IPS DF 4.7 (cell line): ENCODE measurements around the gene KDM6A.
"Not testable (repeated sequence)": the region's sequence is repeated elsewhere in the genome, so short reads cannot be mapped to it uniquely, and the experiment has no call there.

Experiments used
- DNase-seq: peaks from one replicate; pipeline ENCODE4 v3.0.0-alpha.2; 2013; ENCODE audit warnings: low spot score; ENCODE audit errors: extremely low read depth

The KDM6A gene

DNA sequence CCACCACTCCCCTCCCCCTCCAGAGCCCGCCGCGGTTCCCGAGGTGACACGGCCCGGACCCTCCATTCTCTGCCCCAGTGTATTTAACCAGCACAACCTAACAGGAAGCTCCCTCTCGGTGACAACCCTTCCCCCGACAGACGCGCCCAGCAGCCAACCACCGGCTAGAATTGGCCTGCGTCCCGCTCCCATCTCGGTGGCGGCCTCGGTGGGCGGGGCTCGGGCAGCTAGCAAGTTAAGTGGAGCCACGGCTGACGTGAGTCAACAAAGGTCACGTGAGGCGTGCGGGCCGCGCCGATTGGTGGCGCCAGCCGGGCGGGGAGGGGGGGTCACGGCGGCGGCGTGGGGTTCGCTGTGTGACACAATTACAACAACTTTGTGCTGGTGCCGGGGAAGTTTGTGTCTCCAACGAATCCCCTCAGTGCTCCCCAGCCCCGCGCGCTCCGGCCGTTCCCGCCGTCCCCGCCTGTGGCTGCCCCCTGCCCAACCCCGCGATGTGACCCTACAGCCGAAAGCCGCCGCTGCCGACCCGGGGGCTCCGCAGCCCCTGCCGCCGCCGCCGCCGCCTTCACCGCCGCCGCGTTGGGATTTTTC is at the start of gene KDM6A:
KDM6A (plus strand) TSS at position 368 of the 594 bp plus-strand sequence. CDS start 364 bp downstream, outside the sequence.
- DNase-seq = peak; percentile 44

DNA sequence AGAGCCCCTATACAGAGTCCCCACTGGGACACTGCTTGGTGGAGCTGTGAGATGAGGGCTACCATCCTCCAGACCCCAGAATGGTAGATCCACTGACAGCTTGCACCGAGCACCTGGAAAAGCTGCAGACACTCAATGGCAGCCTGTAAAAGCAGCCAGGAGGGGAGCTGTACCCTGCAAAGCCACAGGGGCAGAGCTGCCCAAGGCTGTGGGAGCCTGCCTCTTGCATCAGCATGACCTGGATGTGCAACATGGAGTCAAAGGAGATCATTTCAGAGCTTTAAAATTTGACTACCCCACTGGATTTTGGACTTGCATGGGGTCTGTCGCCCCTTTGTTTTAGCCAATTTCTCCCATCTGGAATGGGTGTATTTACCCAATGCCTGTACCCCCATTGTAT is 49.8 kb upstream of the KDM6A start:
- not testable (repeated sequence) for DNase-seq

- DNase-seq = no peak
Measured at GRCh38 chrX:44828008-44828605, 44.9 kb upstream of the KDM6A start.

- no peak for DNase-seq
Measured at GRCh38 chrX:44829832-44830231, 43.2 kb upstream of the KDM6A start.

- DNase-seq = no peak
Measured at GRCh38 chrX:44842550-44843317, 30.3 kb upstream of the KDM6A start.

DNA sequence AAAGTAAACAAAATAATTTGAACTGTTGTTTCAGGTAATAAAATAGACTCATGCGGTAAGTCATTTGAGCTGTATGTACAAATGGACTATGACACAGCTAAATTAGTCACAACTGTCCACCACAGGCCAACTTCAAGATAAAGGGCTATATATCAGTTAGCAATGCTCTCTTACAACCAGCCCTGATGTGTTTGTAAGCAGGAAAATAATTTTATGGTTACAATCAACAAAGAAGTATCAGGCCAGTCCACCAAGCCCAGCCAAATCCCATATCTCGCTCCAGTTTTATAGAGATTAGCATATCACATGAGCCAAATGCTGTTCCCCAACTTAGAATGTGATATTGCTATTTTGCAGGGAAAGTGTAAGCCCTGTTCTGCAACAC is 29.7 kb upstream of the KDM6A start:
- DNase-seq = no peak

- no peak for DNase-seq
Measured at GRCh38 chrX:44843753-44844152, 29.2 kb upstream of the KDM6A start, which contains the start of gene DUSP21. DUSP21 (plus strand) TSS chrX:44844021; CDS start chrX:44844133, 112 bp downstream.

DNA sequence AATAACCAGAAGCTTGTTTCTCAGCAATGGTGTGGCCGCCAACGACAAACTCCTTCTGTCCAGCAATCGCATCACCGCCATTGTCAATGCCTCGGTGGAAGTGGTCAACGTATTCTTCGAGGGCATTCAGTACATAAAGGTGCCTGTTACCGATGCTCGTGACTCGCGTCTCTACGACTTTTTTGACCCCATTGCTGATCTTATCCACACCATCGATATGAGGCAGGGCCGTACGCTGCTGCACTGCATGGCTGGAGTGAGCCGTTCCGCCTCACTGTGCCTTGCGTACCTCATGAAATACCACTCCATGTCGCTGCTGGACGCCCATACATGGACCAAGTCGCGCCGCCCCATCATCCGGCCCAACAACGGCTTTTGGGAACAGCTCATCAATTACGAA is 28.8 kb upstream of the KDM6A start:
- no peak for DNase-seq

DNA sequence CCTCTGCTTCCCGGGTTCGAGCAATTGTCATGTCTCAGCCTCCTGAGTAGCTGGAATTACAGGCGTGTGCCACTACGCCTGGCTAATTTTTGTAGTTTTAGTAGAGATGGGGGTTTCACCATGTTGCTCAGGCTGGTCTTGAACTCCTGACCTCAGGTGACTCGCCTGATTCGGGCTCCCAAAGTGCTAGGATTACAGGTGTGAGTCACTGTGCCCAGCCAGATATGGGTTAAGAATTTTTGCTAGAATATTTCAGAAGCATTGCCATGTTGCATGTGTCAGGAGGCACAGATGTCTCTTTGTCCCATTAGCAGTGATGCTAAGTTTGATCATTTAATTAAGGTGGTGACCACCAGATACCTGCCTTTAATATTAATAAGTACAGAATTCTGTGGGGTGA is 22.1 kb upstream of the KDM6A start:
- not testable (repeated sequence) for DNase-seq

GRCh38 chrX:44871114-44871645 is 1.8 kb upstream of the KDM6A start:
- no peak for DNase-seq

GRCh38 chrX:44871931-44872820 is 812 bp upstream of the KDM6A start:
- no peak for DNase-seq

- DNase-seq = no peak
Measured at GRCh38 chrX:44873415-44874276, 658 bp downstream of the KDM6A start.

- DNase-seq = no peak
Measured at GRCh38 chrX:44874420-44875184, 1.6 kb downstream of the KDM6A start.

- no peak for DNase-seq
Measured at GRCh38 chrX:44875185-44875489, 2.1 kb downstream of the KDM6A start.

DNA sequence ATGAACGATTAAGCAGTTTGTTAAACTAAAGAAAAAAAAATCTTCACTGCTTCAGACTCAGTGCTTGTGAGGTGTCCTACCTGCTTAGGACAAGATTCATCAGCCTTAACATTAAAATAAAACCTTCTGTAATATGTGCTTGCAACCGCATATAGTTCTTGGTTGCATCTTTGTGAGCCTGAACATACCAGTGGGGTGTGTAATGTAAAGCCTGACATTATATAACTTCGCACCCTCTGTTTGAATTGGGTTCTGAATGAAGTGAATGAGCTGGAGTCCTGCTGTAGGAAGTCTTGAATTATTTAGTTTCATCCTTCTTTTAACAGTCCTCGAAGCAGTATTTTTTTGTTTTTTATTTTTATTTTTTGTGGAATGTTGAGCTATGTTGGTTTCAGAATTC is 3.1 kb downstream of the KDM6A start:
- DNase-seq = no peak

DNA sequence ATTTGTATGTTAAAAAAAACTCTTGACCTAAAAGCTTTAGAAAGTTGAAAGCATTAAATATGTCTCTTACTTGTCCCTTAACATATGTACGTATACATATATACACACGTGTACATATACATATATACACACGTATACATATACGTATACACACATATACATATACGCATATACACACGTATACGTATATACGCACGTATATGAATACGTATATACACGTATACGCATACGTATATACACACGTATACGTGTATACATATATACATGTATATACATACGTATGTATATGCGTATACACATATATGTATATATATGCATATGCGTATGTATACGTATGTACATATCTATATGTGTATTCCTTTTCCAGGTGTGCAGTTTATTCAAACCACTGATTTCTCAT is 3.8 kb downstream of the KDM6A start:
- no peak for DNase-seq

DNA sequence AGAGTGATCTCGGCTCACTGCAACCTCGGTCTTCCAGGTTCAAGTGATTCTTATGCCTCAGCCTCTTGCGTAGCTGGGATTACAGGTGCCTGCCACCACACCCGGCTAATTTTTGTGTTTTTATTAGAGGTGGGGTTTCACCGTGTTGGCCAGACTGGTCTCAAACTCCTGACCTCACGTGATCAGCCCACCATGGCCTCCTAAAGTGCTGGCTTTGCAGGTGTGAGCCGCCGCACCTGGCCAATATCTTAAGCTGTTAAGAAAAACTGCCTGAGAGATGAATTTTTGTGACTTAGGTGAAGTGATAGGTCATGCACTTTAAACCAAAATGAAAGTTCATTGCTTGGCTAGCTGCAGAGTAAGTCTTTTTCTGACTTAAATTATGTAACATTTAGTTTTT is 5.8 kb downstream of the KDM6A start:
- no peak for DNase-seq

DNA sequence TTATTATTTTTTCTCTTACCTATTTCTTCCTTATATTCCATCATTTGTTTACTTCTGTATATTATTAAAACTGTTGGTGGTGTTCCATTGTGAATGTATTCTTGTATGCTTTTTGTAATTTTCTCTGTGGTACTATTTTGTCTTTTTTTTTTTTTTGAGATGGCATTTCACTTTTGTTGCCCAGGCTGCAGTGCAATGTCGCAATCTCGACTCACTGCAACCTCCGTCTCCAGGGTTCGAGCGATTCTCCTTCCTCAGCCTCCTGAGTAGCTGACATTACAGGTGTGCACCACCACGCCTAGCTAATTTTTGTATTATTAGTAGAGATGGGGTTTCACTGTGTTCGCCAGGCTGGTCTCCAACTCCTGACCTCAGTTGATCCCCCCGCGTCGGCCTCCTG is 8.6 kb downstream of the KDM6A start:
- no peak for DNase-seq

- DNase-seq = no peak
Measured at GRCh38 chrX:44882635-44883034, 9.6 kb downstream of the KDM6A start.

- no peak for DNase-seq
Measured at GRCh38 chrX:44884944-44885343, 12.0 kb downstream of the KDM6A start.
